HepG2 (cell line): ENCODE results near the gene HSD11B2.

Experiments
- BCLAF1 ChIP-seq: fragments of 450-650 bp; IDR thresholded peaks from 2 replicates; pipeline ENCODE4 v1.6.1; 2017; ENCODE audit warnings: mild to moderate bottlenecking
- BHLHE40 ChIP-seq: IDR thresholded peaks from 2 replicates; pipeline ENCODE4 v1.6.1; 2011; ENCODE audit warnings: low read length, improper control_type of control experiment
- E2F1 ChIP-seq: sonication (generic); formaldehyde crosslinking; IDR thresholded peaks from 2 replicates; pipeline ENCODE4 v1.5.0; 2020; ENCODE audit warnings: missing genetic modification reagents
- HNF4G ChIP-seq, 2 experiments: sonication (generic) in 1 of 2; formaldehyde crosslinking in 1 of 2; IDR thresholded peaks; 2 replicates each; pipeline versions ENCODE4 v1.4.0 to v1.6.1; 2011 to 2020; ENCODE audit warnings: borderline replicate concordance in 2 of 2, low read depth in 2 of 2, mild to moderate bottlenecking in 2 of 2, low read length in 1 of 2, missing genetic modification reagents in 1 of 2, moderate library complexity in 1 of 2
- KDM5A ChIP-seq: fragments of 200-600 bp; sonication (generic); IDR thresholded peaks from 2 replicates; pipeline ENCODE4 v1.7.0; 2018; ENCODE audit warnings: antibody characterized with exemption, mild to moderate bottlenecking, low read length, borderline replicate concordance
- SNAPC5 ChIP-seq: sonication (generic); formaldehyde crosslinking; IDR thresholded peaks from 2 replicates; pipeline ENCODE4 v1.8.1; 2023; ENCODE audit warnings: mild to moderate bottlenecking, missing genetic modification reagents, borderline replicate concordance
- SP2 ChIP-seq: sonication (generic); formaldehyde crosslinking; IDR thresholded peaks from 2 replicates; pipeline ENCODE4 v1.5.1; 2020; ENCODE audit warnings: mild to moderate bottlenecking, missing genetic modification reagents
- ZBTB38 ChIP-seq: sonication (generic); formaldehyde crosslinking; IDR thresholded peaks from 2 replicates; pipeline ENCODE4 v1.5.1; 2020; ENCODE audit warnings: mild to moderate bottlenecking, missing genetic modification reagents
- TF ChIP-seq, protein P1 (sequence below): sonication (generic); formaldehyde crosslinking; IDR thresholded peaks from 2 replicates; pipeline ENCODE4 v1.5.1; 2020; ENCODE audit warnings: mild to moderate bottlenecking, missing genetic modification reagents, moderate library complexity
- TF ChIP-seq, protein P2 (sequence below): sonication (generic); formaldehyde crosslinking; IDR thresholded peaks from 2 replicates; pipeline ENCODE4 v1.4.0; 2020; ENCODE audit warnings: missing genetic modification reagents
- TF ChIP-seq, protein P3 (sequence below): sonication (generic); formaldehyde crosslinking; IDR thresholded peaks from 2 replicates; pipeline ENCODE4 v1.5.0; 2020; ENCODE audit warnings: mild to moderate bottlenecking, missing genetic modification reagents, moderate library complexity
- TF ChIP-seq, protein P4 (sequence below): IDR thresholded peaks from 2 replicates; pipeline ENCODE4 v1.6.1; 2012; ENCODE audit warnings: inconsistent platforms

GRCh38 chr16:67394155-67395104 lies 36.5 kb upstream of the HSD11B2 start:
- TF ChIP-seq, protein P1, sequence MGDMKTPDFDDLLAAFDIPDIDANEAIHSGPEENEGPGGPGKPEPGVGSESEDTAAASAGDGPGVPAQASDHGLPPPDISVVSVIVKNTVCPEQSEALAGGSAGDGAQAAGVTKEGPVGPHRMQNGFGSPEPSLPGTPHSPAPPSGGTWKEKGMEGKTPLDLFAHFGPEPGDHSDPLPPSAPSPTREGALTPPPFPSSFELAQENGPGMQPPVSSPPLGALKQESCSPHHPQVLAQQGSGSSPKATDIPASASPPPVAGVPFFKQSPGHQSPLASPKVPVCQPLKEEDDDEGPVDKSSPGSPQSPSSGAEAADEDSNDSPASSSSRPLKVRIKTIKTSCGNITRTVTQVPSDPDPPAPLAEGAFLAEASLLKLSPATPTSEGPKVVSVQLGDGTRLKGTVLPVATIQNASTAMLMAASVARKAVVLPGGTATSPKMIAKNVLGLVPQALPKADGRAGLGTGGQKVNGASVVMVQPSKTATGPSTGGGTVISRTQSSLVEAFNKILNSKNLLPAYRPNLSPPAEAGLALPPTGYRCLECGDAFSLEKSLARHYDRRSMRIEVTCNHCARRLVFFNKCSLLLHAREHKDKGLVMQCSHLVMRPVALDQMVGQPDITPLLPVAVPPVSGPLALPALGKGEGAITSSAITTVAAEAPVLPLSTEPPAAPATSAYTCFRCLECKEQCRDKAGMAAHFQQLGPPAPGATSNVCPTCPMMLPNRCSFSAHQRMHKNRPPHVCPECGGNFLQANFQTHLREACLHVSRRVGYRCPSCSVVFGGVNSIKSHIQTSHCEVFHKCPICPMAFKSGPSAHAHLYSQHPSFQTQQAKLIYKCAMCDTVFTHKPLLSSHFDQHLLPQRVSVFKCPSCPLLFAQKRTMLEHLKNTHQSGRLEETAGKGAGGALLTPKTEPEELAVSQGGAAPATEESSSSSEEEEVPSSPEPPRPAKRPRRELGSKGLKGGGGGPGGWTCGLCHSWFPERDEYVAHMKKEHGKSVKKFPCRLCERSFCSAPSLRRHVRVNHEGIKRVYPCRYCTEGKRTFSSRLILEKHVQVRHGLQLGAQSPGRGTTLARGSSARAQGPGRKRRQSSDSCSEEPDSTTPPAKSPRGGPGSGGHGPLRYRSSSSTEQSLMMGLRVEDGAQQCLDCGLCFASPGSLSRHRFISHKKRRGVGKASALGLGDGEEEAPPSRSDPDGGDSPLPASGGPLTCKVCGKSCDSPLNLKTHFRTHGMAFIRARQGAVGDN (CRISPR knock-in tag), result no peak
- TF ChIP-seq, protein P2, sequence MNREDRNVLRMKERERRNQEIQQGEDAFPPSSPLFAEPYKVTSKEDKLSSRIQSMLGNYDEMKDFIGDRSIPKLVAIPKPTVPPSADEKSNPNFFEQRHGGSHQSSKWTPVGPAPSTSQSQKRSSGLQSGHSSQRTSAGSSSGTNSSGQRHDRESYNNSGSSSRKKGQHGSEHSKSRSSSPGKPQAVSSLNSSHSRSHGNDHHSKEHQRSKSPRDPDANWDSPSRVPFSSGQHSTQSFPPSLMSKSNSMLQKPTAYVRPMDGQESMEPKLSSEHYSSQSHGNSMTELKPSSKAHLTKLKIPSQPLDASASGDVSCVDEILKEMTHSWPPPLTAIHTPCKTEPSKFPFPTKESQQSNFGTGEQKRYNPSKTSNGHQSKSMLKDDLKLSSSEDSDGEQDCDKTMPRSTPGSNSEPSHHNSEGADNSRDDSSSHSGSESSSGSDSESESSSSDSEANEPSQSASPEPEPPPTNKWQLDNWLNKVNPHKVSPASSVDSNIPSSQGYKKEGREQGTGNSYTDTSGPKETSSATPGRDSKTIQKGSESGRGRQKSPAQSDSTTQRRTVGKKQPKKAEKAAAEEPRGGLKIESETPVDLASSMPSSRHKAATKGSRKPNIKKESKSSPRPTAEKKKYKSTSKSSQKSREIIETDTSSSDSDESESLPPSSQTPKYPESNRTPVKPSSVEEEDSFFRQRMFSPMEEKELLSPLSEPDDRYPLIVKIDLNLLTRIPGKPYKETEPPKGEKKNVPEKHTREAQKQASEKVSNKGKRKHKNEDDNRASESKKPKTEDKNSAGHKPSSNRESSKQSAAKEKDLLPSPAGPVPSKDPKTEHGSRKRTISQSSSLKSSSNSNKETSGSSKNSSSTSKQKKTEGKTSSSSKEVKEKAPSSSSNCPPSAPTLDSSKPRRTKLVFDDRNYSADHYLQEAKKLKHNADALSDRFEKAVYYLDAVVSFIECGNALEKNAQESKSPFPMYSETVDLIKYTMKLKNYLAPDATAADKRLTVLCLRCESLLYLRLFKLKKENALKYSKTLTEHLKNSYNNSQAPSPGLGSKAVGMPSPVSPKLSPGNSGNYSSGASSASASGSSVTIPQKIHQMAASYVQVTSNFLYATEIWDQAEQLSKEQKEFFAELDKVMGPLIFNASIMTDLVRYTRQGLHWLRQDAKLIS (CRISPR knock-in tag), result no peak
- TF ChIP-seq BHLHE40 (no peak), E2F1 (CRISPR knock-in tag) (no peak), ZBTB38 (CRISPR knock-in tag) (no peak), KDM5A (no peak), BCLAF1 (no peak), SNAPC5 (no peak), SP2 (CRISPR knock-in tag) (no peak), HNF4G (IDR thresholded peaks at IDR 0.05; ENCODE audit: borderline replicate concordance, low read depth, low read length) (no peak), HNF4G (CRISPR knock-in tag; IDR thresholded peaks at IDR 0.05; ENCODE audit: borderline replicate concordance, low read depth) (no peak)
- TF ChIP-seq, protein P3, sequence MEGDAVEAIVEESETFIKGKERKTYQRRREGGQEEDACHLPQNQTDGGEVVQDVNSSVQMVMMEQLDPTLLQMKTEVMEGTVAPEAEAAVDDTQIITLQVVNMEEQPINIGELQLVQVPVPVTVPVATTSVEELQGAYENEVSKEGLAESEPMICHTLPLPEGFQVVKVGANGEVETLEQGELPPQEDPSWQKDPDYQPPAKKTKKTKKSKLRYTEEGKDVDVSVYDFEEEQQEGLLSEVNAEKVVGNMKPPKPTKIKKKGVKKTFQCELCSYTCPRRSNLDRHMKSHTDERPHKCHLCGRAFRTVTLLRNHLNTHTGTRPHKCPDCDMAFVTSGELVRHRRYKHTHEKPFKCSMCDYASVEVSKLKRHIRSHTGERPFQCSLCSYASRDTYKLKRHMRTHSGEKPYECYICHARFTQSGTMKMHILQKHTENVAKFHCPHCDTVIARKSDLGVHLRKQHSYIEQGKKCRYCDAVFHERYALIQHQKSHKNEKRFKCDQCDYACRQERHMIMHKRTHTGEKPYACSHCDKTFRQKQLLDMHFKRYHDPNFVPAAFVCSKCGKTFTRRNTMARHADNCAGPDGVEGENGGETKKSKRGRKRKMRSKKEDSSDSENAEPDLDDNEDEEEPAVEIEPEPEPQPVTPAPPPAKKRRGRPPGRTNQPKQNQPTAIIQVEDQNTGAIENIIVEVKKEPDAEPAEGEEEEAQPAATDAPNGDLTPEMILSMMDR (CRISPR knock-in tag), result no peak
- TF ChIP-seq, protein P4, sequence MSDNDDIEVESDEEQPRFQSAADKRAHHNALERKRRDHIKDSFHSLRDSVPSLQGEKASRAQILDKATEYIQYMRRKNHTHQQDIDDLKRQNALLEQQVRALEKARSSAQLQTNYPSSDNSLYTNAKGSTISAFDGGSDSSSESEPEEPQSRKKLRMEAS, result no peak
